SK-N-SH (cell line): ENCODE measurements around the gene LRRC42. TPM values are rescaled to one million over a fixed set of nuclear protein-coding genes. Genes with fewer than 3 reads are reported as not detected.
A peak's percentile ranks its signal among the peaks of the same experiment; 100 is the strongest.

Source experiments
- CTCF ChIA-PET: fragments of 300-600, 350-600 bp; formaldehyde crosslinking; extraction: SDS; loops from one replicate; lab custom pipeline; 2021; lab: Yijun Ruan, JAX
- POLR2A ChIA-PET: fragments of 350-600 bp; sonication (Branson Sonifier 250); formaldehyde crosslinking; extraction: SDS; loops from one replicate; lab custom pipeline; 2020; ENCODE audit warnings: antibody characterized with exemption, inconsistent platforms; lab: Yijun Ruan, JAX
- DNase-seq: peaks from one replicate; pipeline ENCODE4 v3.0.0; 2012
- H2AFZ ChIP-seq: fragments of 200-600 bp; sonication (generic); 2 replicates; pipeline ENCODE4 v1.8.1; 2016; ENCODE audit warnings: antibody characterized with exemption, mild to moderate bottlenecking, low read depth
- H3F3A ChIP-seq: fragments of 200-600 bp; sonication (generic); replicated peaks from 2 replicates; pipeline ENCODE3; 2016; ENCODE audit warnings: antibody characterized with exemption, mild to moderate bottlenecking; ENCODE audit not compliant: insufficient read depth
- H3K27ac ChIP-seq, 2 experiments: fragments of 200-500 bp in 1 of 2; fragments of 200-600 bp in 1 of 2; sonication (Bioruptor generic) in 1 of 2; sonication (generic), shearing (Covaris generic) in 1 of 2; 2 replicates each; pipeline versions ENCODE4 v1.5.1 to v1.6.1; 2014 to 2016; ENCODE audit warnings: low read depth in 2 of 2, inconsistent platforms in 1 of 2, low read length in 1 of 2, mild to moderate bottlenecking in 1 of 2, mixed read lengths in 1 of 2
- H3K27me3 ChIP-seq: fragments of 200-600 bp; sonication (generic), shearing (Covaris generic); 2 replicates; pipeline ENCODE4 v1.6.1; 2016; ENCODE audit warnings: mixed run types; ENCODE audit not compliant: insufficient read depth
- H3K36me3 ChIP-seq, 2 experiments: fragments of 200-500 bp in 1 of 2; fragments of 200-600 bp in 1 of 2; sonication (Bioruptor generic) in 1 of 2; sonication (generic) in 1 of 2; replicated peaks in 1 of 2; 2 replicates each; pipeline versions ENCODE3 to v1.5.1; 2014 to 2016; ENCODE audit warnings: low read length in 1 of 2, mild to moderate bottlenecking in 1 of 2; ENCODE audit not compliant: insufficient read depth in 2 of 2, control insufficient read depth in 1 of 2
- H3K4me1 ChIP-seq, 2 experiments: fragments of 200-500 bp in 1 of 2; fragments of 200-600 bp in 1 of 2; sonication (Bioruptor generic) in 1 of 2; sonication (generic), shearing (Covaris generic) in 1 of 2; 2 replicates each; pipeline versions ENCODE4 v1.5.1 to v1.6.1; 2014 to 2016; ENCODE audit warnings: low read depth in 1 of 2, low read length in 1 of 2, mixed run types in 1 of 2; ENCODE audit not compliant: insufficient read depth in 2 of 2, control insufficient read depth in 1 of 2
- H3K4me2 ChIP-seq: fragments of 200-600 bp; sonication (generic), shearing (Covaris generic); 2 replicates; pipeline ENCODE4 v1.6.1; 2017; ENCODE audit warnings: mixed run types
- H3K4me3 ChIP-seq, 2 experiments: fragments of 200-500 bp in 1 of 2; fragments of 200-600 bp in 1 of 2; sonication (Bioruptor generic) in 1 of 2; sonication (generic), shearing (Covaris generic) in 1 of 2; 2 replicates each; pipeline versions ENCODE4 v1.5.1 to v1.8.1; 2014 to 2016; ENCODE audit warnings: low read depth in 2 of 2, inconsistent platforms in 1 of 2, low read length in 1 of 2, mild to moderate bottlenecking in 1 of 2, mixed read lengths in 1 of 2, moderate library complexity in 1 of 2
- H3K79me2 ChIP-seq: fragments of 200-600 bp; sonication (generic); 2 replicates; pipeline ENCODE4 v1.8.1; 2017; ENCODE audit warnings: mild to moderate bottlenecking; ENCODE audit not compliant: insufficient read depth
- H3K9ac ChIP-seq: fragments of 200-600 bp; sonication (generic); 2 replicates; pipeline ENCODE4 v1.6.1; 2017; ENCODE audit warnings: mixed run types
- H3K9me2 ChIP-seq: fragments of 200-600 bp; sonication (generic); 2 replicates; pipeline ENCODE4 v1.6.1; 2017; ENCODE audit warnings: mixed run types
- H3K9me3 ChIP-seq: fragments of 200-600 bp; sonication (generic); 2 replicates; pipeline ENCODE4 v1.6.1; 2017; ENCODE audit warnings: mixed run types, mild to moderate bottlenecking, moderate library complexity
- H4K20me1 ChIP-seq: fragments of 200-600 bp; sonication (generic); 2 replicates; pipeline ENCODE4 v1.6.1; 2017; ENCODE audit warnings: mild to moderate bottlenecking, mixed run types; ENCODE audit not compliant: insufficient read depth
- GABPA ChIP-seq: IDR thresholded peaks from 2 replicates; pipeline ENCODE4 v1.4.0; 2012; ENCODE audit warnings: low read depth, mild to moderate bottlenecking
- IRF3 ChIP-seq: fragments of 150-350 bp; IDR thresholded peaks from 2 replicates; pipeline ENCODE4 v1.6.1; 2016; ENCODE audit warnings: mild to moderate bottlenecking, low read depth, low read length
- MXI1 ChIP-seq: IDR thresholded peaks from 2 replicates; pipeline ENCODE4 v1.6.1; 2012; ENCODE audit warnings: mild to moderate bottlenecking, low read depth, low read length, improper control_type of control experiment
- NFIC ChIP-seq: IDR thresholded peaks from 2 replicates; pipeline ENCODE4 v1.4.0; 2012; ENCODE audit warnings: borderline replicate concordance
- RAD21 ChIP-seq: IDR thresholded peaks from 2 replicates; pipeline ENCODE4 v1.6.1; 2012; ENCODE audit warnings: mild to moderate bottlenecking, low read length
- SMC3 ChIP-seq: IDR thresholded peaks from 2 replicates; pipeline ENCODE4 v1.6.1; 2012; ENCODE audit warnings: low read depth, low read length, improper control_type of control experiment
- WGBS: methylation state at CpG from one replicate; pipeline ENCODE4 v1.1.6; 2017; ENCODE audit warnings: low lambda C conversion rate; 5-methylcytosine and 5-hydroxymethylcytosine counted together
- polyA plus RNA-seq, 3 experiments: library from polyadenylated mRNA; depleted of rRNA; stranded (reverse); fragments of >200 nt; gene quantifications; 2 replicates each; pipeline ENCODE4 v1.2.3, GENCODE V29; 2012
- TF ChIP-seq, protein P1 (sequence below): fragments of 200-600 bp; sonication (generic); IDR thresholded peaks from 2 replicates; pipeline ENCODE4 v1.6.1; 2017; ENCODE audit warnings: antibody characterized with exemption, mild to moderate bottlenecking, moderate library complexity

LRRC42 gene
- polyA plus RNA-seq, 1 of the 3 experiments (the other 2 are of a cell fraction), result 35.0 TPM

GRCh38 chr1:53957194-53957818, 11.2 kb downstream of the LRRC42 start:
- H3F3A ChIP-seq, result peaks cover 11% of the 10 kb centered on the region
- H2AFZ ChIP-seq, result no peak overlapping the region
- H4K20me1 ChIP-seq, result no peaks in the 10 kb centered on the region
- H3K4me2 ChIP-seq, result peak overlapping the region; percentile 45
- peaks cover 4 to 8% of the 10 kb centered on the region in 2 experiments; a peak in 3 of 4 replicates for H3K4me1 ChIP-seq
- no peaks in the 10 kb centered on the region for H3K9me3 ChIP-seq
- DNase-seq, result no peak
- no peak overlapping the region for H3K4me3 ChIP-seq
- peaks cover 53 to 64% of the 10 kb centered on the region in 2 experiments for H3K36me3 ChIP-seq
- CTCF ChIA-PET, result interaction anchor here (1.0 to 3.3 kb wide), 5 partner anchors 8 to 96 kb away, joined by 3 to 60 read pairs (median 12); partner anchors contain the start of genes IFT25 and LRRC42
- no peaks in the 10 kb centered on the region for H3K9me2 ChIP-seq
- peaks cover 33% of the 10 kb centered on the region for H3K79me2 ChIP-seq
- peak overlapping the region; percentile 40 for H3K9ac ChIP-seq
- WGBS, result 61% methylated on average over 3 of the region's 3 CpGs
- TF ChIP-seq NFIC, result peak; percentile 22; the same call in 1 of the 2 replicates
- TF ChIP-seq GABPA, result no peak
- no peaks in the 10 kb centered on the region for H3K27me3 ChIP-seq
- peak overlapping the region; percentile 30 to 62; a peak in 3 of 4 replicates for H3K27ac ChIP-seq
- POLR2A ChIA-PET, result interaction anchor here (2.2 kb wide), 1 partner anchor 11 kb away, joined by 4 read pairs; the partner anchor contains the start of genes IFT25 and LRRC42

- CTCF ChIA-PET, result interaction anchor here (0.8 to 4.8 kb wide), 30 partner anchors 10 to 848 kb away, joined by 3 to 60 read pairs (median 4); partner anchors contain the start of genes IFT25, LRRC42 and YIPF1
- peaks cover 46 to 66% of the 10 kb centered on the region in 2 experiments for H3K36me3 ChIP-seq
- no peaks in the 10 kb centered on the region for H3K27me3 ChIP-seq
- no peak overlapping the region for H3K27ac ChIP-seq
- no peak overlapping the region for H3K4me3 ChIP-seq
- H3K79me2 ChIP-seq, result peaks cover 17% of the 10 kb centered on the region
- H3K4me1 ChIP-seq, result peaks cover 4 to 7% of the 10 kb centered on the region in 2 experiments; a peak in 3 of 4 replicates
- H2AFZ ChIP-seq, result no peak overlapping the region
- H3K9me3 ChIP-seq, result no peaks in the 10 kb centered on the region
- H3K9me2 ChIP-seq, result no peaks in the 10 kb centered on the region
- TF ChIP-seq SMC3, result peak; percentile 45
- no peak for TF ChIP-seq GABPA
- no peak for TF ChIP-seq MXI1
- no peak for TF ChIP-seq IRF3
- TF ChIP-seq, protein P1, sequence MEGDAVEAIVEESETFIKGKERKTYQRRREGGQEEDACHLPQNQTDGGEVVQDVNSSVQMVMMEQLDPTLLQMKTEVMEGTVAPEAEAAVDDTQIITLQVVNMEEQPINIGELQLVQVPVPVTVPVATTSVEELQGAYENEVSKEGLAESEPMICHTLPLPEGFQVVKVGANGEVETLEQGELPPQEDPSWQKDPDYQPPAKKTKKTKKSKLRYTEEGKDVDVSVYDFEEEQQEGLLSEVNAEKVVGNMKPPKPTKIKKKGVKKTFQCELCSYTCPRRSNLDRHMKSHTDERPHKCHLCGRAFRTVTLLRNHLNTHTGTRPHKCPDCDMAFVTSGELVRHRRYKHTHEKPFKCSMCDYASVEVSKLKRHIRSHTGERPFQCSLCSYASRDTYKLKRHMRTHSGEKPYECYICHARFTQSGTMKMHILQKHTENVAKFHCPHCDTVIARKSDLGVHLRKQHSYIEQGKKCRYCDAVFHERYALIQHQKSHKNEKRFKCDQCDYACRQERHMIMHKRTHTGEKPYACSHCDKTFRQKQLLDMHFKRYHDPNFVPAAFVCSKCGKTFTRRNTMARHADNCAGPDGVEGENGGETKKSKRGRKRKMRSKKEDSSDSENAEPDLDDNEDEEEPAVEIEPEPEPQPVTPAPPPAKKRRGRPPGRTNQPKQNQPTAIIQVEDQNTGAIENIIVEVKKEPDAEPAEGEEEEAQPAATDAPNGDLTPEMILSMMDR, result peak; percentile 71
- TF ChIP-seq RAD21, result peak; percentile 63
- POLR2A ChIA-PET, result interaction anchor here (0.8 to 2.2 kb wide), 2 partner anchors 10 to 14 kb away, joined by 3 to 4 read pairs; partner anchors contain the start of genes IFT25 and LRRC42
- peaks cover 7% of the 10 kb centered on the region for H3F3A ChIP-seq
- H3K9ac ChIP-seq, result no peak overlapping the region
- peak; percentile 47 for DNase-seq
- H3K4me2 ChIP-seq, result no peak overlapping the region
- H4K20me1 ChIP-seq, result no peaks in the 10 kb centered on the region
Observed at GRCh38 chr1:53959664-53960250, 13.6 kb downstream of the LRRC42 start.
